GM12864 (cell line): Measurements from ENCODE around the gene GPC4.

Experiments used
- DNase-seq: peaks from one replicate; pipeline ENCODE4 v3.0.0-alpha.2; 2011; ENCODE audit warnings: low read depth
- H3K4me3 ChIP-seq: 2 replicates; pipeline ENCODE4 v1.5.1; 2011; ENCODE audit warnings: mild to moderate bottlenecking, low read depth, low read length, control low read depth
- TF ChIP-seq, protein P1 (sequence below): IDR thresholded peaks from 2 replicates; pipeline ENCODE4 v1.5.1; 2011; ENCODE audit warnings: low read depth, mild to moderate bottlenecking, moderate library complexity, low read length, control low read depth, inconsistent platforms; ENCODE audit errors: missing control alignments

GPC4 gene

DNA sequence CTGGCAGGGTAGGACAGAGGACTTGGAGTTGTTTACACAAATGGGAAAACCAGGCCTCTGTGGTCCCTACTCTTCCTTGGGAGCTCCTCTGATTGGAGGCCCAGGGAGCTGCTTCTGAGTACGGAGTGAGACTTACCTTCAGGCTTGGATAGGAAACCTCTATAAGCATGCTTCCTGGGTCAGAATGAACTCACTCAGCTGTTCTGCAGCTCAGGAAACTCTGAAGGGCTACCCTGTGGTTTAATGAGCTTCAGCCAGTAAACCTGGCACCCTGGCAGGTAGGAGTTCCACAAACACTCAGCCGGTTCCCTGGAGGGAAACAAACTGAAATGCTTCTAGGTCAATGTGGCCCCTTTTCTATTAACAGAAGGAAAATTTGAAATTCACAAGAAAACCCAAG lies 146.1 kb downstream of the GPC4 start:
- no peak overlapping the region for H3K4me3 ChIP-seq
- no peak for DNase-seq
- TF ChIP-seq, protein P1, sequence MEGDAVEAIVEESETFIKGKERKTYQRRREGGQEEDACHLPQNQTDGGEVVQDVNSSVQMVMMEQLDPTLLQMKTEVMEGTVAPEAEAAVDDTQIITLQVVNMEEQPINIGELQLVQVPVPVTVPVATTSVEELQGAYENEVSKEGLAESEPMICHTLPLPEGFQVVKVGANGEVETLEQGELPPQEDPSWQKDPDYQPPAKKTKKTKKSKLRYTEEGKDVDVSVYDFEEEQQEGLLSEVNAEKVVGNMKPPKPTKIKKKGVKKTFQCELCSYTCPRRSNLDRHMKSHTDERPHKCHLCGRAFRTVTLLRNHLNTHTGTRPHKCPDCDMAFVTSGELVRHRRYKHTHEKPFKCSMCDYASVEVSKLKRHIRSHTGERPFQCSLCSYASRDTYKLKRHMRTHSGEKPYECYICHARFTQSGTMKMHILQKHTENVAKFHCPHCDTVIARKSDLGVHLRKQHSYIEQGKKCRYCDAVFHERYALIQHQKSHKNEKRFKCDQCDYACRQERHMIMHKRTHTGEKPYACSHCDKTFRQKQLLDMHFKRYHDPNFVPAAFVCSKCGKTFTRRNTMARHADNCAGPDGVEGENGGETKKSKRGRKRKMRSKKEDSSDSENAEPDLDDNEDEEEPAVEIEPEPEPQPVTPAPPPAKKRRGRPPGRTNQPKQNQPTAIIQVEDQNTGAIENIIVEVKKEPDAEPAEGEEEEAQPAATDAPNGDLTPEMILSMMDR, result no peak

DNA sequence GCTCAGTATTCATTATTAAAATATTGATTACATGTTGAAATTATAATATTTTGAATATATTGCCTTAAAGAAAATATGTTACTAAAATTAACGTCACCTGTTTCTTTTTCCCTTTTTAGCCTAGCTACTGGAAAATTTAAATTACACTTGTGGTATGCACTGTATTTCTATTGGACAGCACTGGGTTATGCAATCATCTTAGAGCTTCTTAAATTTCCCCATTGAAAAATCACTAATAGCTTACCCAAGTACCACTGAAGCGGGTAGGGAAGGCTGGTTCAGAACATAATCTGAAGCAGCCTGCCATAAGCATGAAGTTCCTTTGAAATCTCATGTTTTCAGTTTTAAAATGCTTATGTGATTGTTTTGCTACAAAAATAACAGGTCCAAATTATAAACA lies 147.7 kb downstream of the GPC4 start:
- H3K4me3 ChIP-seq, result no peak overlapping the region
- no peak for DNase-seq
- TF ChIP-seq, protein P1, result no peak

DNA sequence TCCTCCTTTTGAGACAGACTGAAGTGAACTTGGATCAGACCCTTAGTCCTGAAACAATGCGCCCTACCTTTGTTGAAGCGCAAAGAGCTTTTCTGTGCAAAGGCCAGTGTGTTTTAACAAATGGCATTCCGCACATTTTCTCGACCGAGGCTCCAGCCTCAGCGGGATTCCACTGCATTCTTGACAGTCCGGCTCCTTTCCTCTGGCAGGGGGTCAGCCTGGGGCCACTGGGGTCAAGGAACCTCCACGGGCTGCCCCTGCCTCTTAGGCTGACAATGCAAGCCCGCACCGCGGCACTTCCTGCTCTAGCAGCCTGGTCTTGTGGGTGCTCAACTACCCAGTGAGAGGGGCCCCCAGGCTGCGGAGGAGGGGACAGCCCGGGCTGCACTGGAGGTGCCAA lies 150.0 kb downstream of the GPC4 start:
- TF ChIP-seq, protein P1, result no peak
- DNase-seq, result no peak
- no peak overlapping the region for H3K4me3 ChIP-seq

DNA sequence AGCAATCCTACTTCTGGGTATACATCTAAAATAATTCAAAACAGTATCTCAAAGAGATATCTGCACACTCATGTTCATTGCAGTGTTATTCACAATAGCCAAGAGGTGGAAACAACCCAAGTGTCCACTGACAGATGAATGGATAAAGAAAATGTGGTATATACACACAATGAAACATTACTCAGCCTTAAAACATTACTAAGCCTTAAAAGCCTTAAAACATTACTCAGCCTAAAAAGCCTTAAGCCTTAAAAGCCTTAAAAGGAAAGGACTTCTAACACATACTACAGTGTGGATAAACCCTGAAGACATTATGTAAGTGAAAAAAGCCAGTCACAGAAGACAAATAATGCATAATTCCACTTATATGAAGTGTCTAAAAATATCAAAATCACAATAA lies 156.8 kb downstream of the GPC4 start:
- no peak overlapping the region for H3K4me3 ChIP-seq
- DNase-seq, result no peak
- TF ChIP-seq, protein P1, result no peak

- TF ChIP-seq, protein P1, result no peak
- no peak for DNase-seq
- no peak overlapping the region for H3K4me3 ChIP-seq
Measured at GRCh38 chrX:133254666-133255065, 160.6 kb downstream of the GPC4 start.

DNA sequence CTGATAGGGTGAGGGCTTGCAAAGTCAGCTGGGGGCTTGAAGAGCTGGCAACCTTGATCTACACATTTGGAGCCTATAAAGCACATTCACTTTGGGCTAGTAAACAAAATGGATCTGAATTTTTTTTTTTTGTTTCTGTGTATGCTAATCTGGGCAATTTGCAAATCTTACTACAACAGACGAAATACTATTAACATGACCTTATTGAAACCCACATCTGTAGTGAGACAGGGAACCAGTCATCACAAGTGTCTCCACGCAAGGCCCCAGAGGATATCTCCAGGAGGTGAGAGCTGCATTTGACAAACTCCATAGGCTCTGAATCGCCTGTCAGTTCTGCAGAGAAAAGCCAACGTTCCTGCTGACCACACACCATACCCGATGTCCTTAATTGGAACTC lies 164.1 kb downstream of the GPC4 start:
- DNase-seq, result no peak
- TF ChIP-seq, protein P1, result no peak
- no peak overlapping the region for H3K4me3 ChIP-seq

GRCh38 chrX:133250184-133251100 lies 164.8 kb downstream of the GPC4 start:
- no peak overlapping the region for H3K4me3 ChIP-seq
- TF ChIP-seq, protein P1, result no peak
- no peak for DNase-seq
